ENCODE measurements around the gene TDP1.
A peak's percentile ranks its signal among the peaks of the same experiment; 100 is the strongest.
"Not testable (repeated sequence)": the region's sequence is repeated elsewhere in the genome, so short reads cannot be mapped to it uniquely, and the experiment has no call there.

TDP1 gene

DNA sequence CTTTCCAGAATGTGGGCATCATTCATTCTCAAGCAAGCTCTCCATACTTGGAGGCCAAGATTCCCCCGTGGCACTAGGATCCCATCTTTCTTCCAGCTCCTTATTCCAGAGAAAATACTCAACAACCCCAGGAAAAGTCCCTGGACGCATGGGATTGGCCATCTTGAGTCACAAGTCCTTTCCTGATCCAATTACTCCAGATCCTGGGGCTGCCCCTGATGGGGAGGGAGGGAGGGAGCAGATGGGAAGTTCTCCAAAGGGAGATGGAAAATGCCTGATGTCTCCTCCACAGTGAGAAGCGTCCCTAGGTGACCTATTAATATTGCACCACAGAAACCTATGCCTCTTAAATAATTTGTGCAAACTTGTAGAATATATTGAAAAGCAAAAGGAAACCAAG is 93.7 kb downstream of the TDP1 start:
- DNase-seq (ENCODE audit: low read depth) = no peak

DNA sequence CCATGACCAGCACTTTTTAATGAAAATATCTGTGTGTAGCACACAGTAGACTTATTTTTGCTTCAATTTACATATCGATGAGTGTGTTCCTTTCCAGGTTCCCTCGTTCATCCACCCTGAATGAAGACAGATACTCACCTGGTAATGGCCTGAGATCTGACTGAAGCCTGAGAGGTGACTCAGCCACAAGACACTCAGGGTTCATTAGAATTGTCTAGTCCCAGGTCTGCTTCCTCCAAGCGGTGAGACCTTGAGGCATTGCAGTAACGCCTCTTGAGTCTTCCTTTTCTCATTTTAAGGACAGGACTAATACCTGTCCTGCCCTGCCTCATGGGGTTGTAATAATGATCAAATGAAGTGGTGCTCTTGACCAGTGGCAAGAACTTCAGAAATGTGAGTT is 94.5 kb downstream of the TDP1 start:
- no peak for DNase-seq (ENCODE audit: low read depth)

DNA sequence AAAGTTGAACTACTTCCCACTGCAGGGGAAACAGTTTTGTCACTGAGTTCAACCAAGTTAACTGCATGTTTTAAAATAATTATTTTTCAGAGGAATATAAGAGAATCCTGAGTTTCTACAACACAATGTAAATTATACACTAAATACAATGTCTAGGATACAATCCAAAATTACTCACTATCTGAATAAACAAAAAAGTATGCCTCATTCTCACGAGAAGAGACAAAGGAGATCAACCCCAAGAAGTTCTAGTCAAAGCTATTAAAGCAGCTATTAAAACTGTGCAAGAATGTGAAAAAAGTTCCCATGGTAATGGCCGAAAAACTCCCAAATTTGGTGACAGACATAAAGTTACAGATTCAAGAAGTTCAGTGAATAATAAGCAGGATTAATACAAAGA is 97.3 kb downstream of the TDP1 start:
- DNase-seq (ENCODE audit: low read depth) = no peak

DNA sequence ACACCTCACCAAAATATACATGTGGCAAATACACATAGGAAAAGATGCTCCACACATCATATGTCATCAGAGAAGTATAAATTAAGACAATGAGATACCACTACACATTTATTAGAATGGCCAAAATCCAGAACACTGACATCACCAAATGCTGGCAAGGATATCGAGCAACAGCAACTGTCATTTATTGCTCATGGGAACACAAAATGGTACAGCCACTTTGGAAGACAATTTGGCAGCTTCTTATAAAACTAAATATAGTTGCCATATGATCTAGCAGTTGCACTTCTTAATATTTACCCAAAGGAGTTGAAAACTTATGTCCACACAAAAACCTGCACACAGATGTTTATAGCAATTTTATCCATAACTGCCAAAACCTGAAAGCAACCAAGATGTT is 99.1 kb downstream of the TDP1 start:
- no peak for DNase-seq (ENCODE audit: low read depth)

DNA sequence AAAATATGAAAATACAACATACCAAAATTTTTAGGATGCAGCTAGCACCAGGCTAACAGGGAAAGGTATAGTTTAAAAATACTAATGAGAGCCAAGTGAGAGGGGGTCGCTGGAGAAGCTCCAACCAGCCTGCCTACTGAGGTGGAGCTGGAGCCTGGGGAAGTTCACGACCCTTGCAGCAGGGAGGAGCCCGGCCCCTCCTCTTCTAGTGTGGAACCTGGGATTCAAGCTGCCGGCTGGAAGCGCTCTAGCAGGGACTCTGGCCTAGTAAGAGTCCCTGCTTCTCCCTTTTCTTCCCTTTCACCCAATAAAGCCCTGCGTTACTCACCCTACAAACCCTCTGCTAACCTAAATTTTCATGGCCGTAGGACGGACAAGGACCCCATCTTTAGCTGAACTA is 101.1 kb downstream of the TDP1 start:
- DNase-seq (ENCODE audit: low read depth) = no peak

DNA sequence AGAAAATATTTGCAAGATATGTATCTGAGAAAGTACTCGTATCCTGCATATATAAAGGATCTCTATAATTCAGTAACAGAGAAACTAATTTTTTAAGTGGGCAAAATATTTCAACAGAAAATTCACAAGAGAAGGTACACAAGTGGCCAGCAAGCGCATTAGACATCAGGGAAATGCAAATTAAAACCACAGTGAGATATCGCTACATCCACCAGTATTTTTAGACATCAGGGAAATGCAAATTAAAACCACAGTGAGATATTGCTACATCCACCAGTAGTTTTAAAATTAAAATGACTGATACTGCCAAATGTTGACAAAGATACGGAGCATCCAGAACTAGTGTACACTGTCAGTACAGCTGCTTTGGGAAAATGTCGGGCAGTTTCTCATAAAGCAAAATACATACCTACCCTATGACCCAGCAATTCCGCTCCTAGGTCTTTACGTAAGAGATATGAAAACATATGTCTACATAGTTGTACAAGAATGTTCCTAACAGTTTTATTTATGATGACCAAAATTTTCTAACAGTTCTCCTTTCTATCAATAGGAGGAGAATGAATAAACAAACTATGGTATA is 103.2 kb downstream of the TDP1 start:
- no peak for DNase-seq (ENCODE audit: low read depth)

DNA sequence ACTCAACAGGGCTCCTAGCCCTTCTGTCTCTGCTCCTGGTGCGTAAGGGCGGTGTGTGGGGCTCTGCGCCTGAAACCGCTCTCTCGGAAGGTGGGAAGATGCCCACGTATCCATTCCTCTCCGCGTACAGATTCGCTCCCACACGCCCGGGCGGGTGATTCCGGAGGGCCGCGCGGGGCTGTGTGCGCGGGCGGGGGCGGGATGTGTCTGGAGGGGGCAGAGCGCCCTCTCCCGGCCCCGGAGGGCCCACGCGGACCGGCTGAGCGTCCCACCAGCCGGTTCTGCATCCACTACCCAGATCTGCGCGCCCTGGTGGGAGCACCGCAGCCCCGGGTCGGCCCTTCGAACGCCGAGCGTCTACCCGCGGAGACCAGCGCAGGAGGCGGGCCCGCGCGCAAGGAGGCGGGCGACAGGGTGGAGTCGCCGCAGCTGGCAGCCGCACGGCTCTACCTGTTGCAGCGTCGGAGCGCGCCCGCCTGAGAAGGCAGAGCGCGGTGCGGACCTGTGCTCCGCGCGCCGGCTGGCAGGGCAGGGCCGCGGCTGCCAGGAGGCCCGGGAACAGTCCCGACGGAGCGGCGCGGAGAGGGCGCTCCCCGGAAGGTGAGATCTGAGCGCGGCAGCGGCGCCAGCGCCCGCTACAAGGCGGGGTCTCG is 104.7 kb downstream of the TDP1 start:
- peak; percentile 7 for DNase-seq (ENCODE audit: low read depth)

DNA sequence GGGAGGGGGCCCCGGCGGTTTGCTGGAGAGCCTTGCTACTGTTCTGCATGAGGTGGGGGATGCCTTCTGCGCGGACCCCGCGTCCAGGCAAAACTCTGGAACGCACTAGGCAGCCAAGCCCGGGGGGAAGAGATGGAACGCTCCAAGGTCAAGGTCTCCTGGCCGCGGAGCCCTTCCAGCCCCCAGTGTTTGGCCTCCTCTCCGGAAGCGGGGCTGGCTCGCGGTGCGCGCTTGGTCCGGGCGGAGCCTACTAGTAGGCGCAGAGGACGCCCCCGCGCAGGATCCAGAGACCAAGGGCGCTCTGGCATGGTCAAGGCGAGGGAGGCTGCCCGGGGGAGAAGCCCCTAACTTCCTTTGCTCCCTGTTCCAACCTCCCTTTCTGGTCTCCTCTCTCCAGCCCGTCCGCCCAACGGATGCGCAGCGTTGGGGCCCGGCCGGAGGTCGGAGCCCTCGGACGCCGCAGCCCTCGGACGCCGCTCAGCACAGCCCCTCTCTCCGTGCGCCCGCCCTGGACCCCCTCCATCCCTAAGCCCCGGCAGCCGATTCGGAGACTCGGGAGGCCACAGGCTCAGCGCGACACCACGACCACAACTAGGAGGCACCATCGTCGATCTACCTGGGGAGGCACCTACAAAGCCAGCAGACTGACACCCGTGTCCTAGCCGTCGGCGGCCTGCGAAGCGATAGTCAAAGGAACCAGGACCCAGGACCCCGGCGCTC is 105.4 kb downstream of the TDP1 start:
- no peak for DNase-seq (ENCODE audit: low read depth)

DNA sequence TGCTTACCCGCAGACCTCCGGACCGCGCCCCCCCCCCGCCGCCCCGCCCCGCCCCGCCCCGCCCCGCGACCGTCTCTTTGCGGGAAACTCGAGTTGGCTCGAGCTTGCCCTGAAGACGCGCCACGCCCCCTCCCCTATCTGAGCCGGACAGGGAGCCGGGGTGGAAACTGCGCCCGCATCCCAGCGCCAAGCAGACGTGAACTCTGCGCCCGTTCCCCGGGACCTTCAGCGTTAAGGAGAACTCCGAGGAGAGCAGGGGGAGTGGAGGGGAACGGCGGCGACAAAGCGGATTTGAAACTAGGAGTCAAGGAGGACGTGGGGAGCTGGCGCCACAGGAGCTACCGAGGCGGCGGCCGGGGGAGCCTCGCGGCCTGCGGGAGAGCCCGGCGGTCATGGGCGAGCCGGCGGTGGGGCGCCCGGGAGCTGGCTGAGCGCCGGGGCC is 106.0 kb downstream of the TDP1 start, which contains the start of gene KCNK13:
Gene KCNK13, plus strand, starts transcription at position 310 of the 442 bp plus-strand sequence. CDS start 212 bp downstream, outside the sequence.
- no peak for DNase-seq (ENCODE audit: low read depth)

DNA sequence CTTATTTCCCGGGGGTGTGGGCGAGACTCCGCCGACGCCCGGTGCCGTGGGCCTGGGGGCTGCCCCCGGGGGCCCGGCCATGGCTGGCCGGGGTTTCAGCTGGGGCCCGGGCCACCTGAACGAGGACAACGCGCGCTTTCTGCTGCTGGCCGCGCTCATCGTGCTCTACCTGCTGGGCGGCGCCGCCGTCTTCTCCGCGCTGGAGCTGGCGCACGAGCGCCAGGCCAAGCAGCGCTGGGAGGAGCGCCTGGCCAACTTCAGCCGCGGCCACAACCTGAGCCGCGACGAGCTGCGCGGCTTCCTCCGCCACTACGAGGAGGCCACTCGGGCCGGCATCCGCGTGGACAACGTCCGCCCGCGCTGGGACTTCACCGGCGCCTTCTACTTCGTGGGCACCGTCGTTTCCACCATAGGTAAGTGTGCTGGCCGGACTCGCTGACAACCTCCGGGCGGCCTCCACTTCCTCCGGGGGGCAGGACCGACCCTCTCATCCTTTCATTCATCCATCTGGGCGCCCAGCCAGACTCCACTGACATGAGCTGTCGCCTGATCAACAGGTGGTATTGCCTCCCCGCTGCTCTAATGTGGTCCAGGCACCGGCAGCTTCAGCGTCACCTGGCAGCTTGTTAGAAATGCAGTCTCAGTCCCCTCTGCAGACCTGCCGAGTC is 106.5 kb downstream of the TDP1 start:
- DNase-seq (ENCODE audit: low read depth) = no peak

DNA sequence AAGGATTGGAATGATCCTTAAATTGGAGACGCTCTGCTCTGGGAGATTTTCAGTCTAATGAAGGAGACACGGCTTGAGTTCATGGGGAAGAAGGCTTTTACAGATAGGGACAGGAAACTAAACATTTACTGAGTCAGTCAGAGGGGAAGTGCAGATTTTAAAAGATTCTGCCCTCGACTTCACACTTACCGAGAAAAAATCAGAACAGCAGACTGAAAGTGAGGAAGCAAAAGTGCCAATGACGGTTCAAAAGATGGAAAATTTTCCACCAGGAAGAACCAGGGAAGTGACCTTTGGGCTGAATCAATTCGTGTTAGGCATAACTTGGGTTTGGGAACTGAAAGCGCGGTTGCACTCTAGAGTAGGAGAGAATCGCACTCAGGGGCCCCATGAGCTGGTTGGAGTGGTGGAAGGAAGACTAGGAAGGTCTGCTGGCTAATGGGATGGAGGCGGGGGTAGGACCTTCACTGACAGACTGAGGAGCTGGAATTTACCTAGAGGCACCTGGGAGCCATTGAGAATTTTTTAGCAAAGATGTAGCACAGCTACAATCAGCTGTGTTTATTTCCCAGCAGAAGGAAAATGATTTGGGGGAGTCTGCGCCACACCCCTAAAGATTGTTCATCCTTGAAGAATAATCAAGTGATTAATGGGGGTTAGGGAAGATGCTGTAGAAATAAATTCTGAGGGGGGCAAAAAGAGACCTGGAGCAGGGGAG is 107.3 kb downstream of the TDP1 start:
- no peak for DNase-seq (ENCODE audit: low read depth)

DNA sequence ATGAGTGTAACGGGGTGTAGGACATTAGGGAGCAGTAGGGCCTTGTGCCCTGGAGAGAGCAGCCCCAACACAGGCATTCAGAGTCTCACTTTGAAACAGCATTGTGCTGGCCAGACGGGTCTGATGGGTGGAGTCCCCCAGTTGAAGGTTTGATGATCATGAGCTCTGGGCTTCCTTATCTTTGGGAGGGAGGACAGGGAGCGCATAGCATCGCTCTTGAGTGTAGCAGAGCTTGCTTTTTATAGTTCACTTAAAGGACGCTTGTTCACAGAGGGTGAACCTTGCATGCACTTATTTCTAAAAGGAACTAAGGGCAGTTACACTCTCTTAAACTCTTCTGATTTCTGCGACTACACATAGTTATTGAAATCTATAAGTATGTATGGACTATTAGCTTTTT is 116.6 kb downstream of the TDP1 start:
- no peak for DNase-seq (ENCODE audit: low read depth)

DNA sequence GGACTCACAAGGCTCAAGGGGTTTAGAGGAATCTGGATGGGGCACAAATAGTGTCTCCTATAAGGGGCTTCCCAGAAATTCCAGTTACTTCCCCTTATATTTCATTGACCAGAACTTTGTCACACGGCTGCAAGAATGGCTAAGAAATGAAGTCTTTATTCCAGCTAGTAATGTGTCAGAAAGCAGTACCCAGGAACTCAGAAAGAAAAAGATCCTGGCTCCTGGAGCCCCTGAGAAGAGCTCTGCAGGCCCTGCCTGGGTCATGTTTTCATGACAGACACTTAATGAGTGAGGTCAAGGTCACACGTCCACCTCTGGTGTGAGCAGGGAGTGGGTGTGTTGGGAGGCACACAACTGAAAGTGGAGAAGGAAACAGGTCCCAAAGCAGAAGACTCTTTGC is 123.8 kb downstream of the TDP1 start:
- no peak for DNase-seq (ENCODE audit: low read depth)

DNA sequence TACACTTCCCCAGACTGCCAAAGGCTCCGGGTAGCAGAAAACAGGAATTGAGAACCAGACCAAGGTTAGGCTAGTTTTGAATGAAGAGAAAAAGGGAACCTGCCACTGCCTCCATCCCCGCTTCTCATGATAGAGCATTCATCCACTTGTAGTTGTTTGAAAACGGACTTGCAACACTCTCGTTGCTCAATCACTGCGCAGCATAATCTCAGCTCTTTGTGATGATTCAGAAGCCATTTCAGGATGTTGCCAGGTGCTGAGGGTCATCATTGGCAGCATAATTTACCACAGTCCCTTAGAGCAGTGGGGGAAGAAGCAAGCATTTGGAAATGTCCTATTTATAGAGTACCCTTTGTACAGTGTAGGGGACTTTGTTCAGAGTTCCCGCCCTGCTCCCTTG is 131.7 kb downstream of the TDP1 start:
- DNase-seq (ENCODE audit: low read depth) = no peak

DNA sequence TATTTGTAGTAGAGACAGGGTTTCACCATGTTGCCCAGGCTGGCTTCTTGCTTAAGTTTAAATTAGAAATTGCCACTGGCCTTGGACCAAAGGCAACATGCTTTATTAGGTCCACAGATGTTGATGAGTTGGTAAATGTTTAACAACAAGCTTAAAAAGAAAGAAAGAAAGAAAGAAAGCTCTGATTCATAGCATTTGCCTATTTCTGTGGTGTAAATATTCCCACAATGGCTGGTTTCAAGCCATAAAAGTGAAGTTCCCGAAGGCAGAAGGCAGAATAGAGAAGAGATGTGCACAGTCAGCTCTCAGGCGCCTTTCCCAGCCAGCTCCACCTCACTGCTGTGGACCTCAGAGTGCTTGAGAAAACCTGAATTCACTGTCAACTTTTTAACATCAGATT is 132.4 kb downstream of the TDP1 start:
- no peak for DNase-seq (ENCODE audit: low read depth)

DNA sequence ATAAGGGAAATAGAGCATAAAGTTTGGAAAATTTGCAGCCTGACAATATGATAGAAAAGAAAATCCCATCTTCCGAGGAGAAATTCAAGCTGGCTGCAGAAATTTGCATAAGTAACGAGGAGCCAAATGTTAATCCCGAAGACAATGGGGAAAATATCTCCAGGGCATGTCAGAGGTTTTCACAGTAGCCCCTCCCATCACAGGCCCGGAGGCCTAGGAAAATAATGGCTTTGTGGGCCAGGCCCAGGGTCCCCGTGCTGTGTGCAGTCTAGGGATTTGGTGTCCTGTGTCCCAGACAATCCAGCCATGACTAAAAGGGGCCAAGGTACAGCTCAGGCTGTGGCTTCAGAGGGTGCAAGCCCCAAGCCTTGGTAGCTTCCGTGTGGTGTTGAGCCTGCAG is 133.8 kb downstream of the TDP1 start:
- not testable (repeated sequence) for DNase-seq (ENCODE audit: low read depth)

DNA sequence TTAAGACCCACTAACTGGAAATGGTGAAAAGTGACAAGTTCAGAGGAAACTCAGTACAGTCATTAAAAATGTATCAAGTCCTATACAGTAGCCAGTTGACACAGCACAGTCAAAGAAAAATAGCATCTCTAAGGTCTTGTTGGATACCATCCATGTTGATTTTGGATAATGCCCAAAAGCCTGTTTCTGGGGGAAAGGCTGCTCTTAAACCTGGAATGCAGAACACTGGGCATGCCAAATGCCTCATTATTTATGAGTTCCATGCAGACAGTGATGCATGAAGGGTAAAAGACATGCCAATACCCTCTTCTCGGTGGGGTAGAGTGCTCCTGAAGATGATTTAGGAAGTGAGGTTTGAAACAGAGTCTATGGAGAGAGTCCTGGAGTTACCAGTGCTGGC is 135.7 kb downstream of the TDP1 start:
- DNase-seq (ENCODE audit: low read depth) = no peak

DNA sequence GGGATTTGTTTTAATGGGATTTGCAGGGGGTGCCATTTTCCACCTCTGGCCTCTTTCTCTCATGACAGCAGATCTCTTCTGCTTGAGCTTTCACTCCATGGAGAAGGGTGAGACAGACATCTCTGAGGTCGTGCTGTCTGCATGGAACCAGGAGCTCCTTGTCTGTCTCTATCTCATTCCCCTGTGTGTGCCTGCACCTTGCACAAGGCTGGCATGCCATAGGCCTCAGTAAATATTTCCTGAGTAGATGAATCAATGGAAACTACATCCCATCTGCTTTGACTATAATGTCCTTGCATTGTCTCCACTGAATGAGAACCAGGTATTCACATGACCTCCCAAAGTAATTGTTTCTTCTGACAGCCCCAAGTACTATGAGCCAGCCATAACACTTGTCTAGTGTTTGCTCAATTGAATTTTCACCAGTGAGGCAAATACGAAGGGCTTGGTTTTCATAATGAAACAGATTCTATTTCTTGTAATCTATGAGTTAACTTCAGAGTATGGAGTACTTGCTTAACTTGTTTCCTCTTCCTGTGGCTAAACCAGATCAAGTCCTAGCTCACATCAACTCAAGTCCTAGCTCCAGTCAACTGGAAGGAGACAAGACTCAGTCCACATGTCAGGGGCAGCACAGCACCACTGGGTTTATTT is 138.3 kb downstream of the TDP1 start:
- DNase-seq (ENCODE audit: low read depth) = no peak
